Body of pancreas (tissue), 4 donors: ENCODE results near the gene ATP13A2.
"Not testable (repeated sequence)": the region's sequence is repeated elsewhere in the genome, so short reads cannot be mapped to it uniquely, and the experiment has no call there.

Source experiments
- POLR2A ChIP-seq, 3 donors: fragments of 450-650 bp; IDR thresholded peaks; one replicate each; pipeline ENCODE4 v1.6.1; 2016; ENCODE audit warnings: antibody characterized with exemption in 3 of 3, mild to moderate bottlenecking in 2 of 3
- TF ChIP-seq, protein P1 (sequence below), 7 experiments: fragments of 450-650 bp in 4 of 7; fragments of 200-600 bp in 3 of 7; sonication (generic) in 3 of 7; IDR thresholded peaks; one replicate each; pipeline ENCODE4 v1.5.1; 2016 to 2019; ENCODE audit warnings: antibody characterized with exemption in 7 of 7

DNA sequence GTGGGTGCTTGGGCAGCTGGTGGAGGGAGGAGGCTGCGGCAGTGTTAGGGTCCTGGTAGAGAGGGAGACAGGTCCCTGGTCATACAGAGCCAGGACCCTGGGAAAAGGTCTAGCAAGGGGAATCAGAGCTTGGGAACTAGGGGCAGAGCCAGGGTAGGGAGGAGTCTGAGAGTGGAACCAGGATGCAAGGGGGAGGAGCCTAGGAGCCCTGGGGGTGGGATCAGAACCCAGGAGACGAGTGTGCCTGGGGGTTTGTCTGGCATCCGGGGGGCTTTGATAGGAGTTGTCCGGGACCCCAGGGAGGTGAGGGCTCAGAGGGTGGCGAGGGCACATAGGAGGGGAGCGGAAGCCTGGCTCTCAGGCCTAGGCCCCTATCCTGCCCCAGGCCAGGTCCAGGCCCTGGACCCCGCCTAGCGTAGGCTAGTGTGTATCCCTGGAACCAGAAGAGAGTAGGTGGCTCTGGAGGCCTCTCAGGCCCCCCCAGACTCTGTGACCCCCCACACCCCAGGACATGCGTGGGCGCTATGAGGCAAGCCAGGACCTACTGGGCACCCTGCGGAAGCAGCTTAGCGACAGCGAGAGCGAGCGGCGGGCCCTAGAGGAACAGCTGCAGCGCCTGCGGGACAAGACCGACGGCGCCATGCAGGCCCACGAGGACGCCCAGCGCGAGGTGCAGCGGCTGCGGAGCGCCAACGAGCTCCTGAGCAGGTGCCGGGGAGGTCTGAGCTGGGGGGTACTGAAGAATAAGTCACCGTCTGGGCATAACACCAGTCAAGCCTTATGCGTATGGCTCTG, 72.1 kb downstream of the ATP13A2 start:
- not testable (repeated sequence) for TF ChIP-seq POLR2A (IDR thresholded peaks at IDR 0.05)
- TF ChIP-seq, protein P1, sequence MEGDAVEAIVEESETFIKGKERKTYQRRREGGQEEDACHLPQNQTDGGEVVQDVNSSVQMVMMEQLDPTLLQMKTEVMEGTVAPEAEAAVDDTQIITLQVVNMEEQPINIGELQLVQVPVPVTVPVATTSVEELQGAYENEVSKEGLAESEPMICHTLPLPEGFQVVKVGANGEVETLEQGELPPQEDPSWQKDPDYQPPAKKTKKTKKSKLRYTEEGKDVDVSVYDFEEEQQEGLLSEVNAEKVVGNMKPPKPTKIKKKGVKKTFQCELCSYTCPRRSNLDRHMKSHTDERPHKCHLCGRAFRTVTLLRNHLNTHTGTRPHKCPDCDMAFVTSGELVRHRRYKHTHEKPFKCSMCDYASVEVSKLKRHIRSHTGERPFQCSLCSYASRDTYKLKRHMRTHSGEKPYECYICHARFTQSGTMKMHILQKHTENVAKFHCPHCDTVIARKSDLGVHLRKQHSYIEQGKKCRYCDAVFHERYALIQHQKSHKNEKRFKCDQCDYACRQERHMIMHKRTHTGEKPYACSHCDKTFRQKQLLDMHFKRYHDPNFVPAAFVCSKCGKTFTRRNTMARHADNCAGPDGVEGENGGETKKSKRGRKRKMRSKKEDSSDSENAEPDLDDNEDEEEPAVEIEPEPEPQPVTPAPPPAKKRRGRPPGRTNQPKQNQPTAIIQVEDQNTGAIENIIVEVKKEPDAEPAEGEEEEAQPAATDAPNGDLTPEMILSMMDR (IDR thresholded peaks at IDR 0.05): not testable (repeated sequence)
